D721Med (cell line): ENCODE results near the gene ATF5.

Experiments used
- DNase-seq: peaks from one replicate; pipeline ENCODE4 v3.0.0; 2011; ENCODE audit warnings: low spot score; ENCODE audit not compliant: insufficient read length
- FAIRE-seq: peaks from 2 replicates; lab custom pipeline; 2011; peaks lifted over from hg19 to GRCh38; lab: Jason Lieb, UNC
- CTCF ChIP-seq: IDR thresholded peaks from 2 replicates; pipeline ENCODE4 v1.5.1; 2012; ENCODE audit warnings: mild to moderate bottlenecking, control low read depth; ENCODE audit not compliant: insufficient read depth; ENCODE audit errors: missing control alignments

Gene ATF5

GRCh38 chr19:49951806-49952478 lies 22.9 kb downstream of the ATF5 start:
- FAIRE-seq, result no peak
- no peak for TF ChIP-seq CTCF
- no peak for DNase-seq

- DNase-seq (no peak), FAIRE-seq (no peak)
- no peak for TF ChIP-seq CTCF
These were observed 23.5 kb downstream of the ATF5 start for GRCh38 chr19:49952479-49952836.

- no peak for TF ChIP-seq CTCF
- FAIRE-seq (no peak), DNase-seq (no peak)
These were observed 23.9 kb downstream of the ATF5 start for GRCh38 chr19:49952906-49953305.

GRCh38 chr19:49953416-49953815 lies 24.4 kb downstream of the ATF5 start:
- no peak for TF ChIP-seq CTCF
- FAIRE-seq (no peak), DNase-seq (no peak)

- FAIRE-seq, result no peak
- no peak for TF ChIP-seq CTCF
- DNase-seq, result no peak
These were observed 25.3 kb downstream of the ATF5 start for GRCh38 chr19:49954092-49954829.

GRCh38 chr19:49954933-49955332 lies 25.9 kb downstream of the ATF5 start:
- no peak for FAIRE-seq
- no peak for TF ChIP-seq CTCF
- DNase-seq, result no peak

- no peak for FAIRE-seq
- TF ChIP-seq CTCF, result no peak
- no peak for DNase-seq
These were observed 27.1 kb downstream of the ATF5 start for GRCh38 chr19:49956115-49956495.
